Effector CD8-positive, alpha-beta T cell (primary cell): ENCODE results near the gene ANKRD40.

Experiments used
- DNase-seq: peaks from one replicate; lab custom pipeline; 2025; lab: John Stamatoyannopoulos, UW

Gene ANKRD40

DNA sequence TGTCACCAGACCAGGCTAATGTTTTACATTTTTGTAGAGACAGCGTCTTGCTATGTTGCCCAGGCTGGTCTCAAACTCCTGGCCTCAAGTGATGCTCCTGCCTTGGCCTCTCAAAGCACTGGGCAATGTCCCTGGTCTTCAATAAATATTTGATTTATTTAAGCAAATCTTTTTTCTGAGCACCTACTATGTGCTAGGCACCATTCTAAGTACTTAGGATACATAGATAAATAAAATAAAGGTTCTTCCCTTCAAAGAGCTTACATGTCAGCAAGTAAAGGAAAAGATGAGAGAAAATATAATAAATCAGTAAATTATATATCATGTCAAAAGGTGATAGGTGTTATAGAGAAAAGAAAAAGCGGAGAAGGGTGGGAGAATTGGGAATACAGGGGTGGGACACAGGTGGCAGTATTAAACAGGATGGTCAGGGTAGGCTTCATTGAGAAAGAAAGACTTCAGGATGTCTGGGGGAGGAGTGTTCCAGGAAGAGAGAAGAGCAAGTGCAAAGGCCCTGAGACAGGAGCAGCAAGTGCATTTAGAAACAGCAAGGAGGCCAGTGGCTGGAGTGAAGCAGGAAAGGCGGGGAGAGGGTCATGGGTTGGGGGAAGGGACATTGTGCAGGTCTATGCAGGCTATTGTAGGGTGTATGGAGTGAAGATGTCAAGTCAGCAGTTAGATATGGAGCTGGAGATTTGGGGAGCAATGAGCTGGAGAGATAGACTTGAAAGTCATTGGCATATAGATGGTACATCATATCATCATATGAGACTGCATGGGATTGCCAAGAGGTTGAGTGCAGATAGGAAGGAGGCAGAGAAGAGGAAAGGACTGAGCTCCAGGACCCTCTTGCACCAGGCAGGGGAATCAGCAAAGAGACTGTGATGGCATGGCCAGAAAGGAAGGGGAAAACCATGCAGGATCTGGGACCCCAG is 61.7 kb downstream of the ANKRD40 start:
- no peak for DNase-seq
